ENCODE data around the gene SOD2.
"Not testable (repeated sequence)": the region's sequence is repeated elsewhere in the genome, so short reads cannot be mapped to it uniquely, and the experiment has no call there.

SOD2 gene

DNA sequence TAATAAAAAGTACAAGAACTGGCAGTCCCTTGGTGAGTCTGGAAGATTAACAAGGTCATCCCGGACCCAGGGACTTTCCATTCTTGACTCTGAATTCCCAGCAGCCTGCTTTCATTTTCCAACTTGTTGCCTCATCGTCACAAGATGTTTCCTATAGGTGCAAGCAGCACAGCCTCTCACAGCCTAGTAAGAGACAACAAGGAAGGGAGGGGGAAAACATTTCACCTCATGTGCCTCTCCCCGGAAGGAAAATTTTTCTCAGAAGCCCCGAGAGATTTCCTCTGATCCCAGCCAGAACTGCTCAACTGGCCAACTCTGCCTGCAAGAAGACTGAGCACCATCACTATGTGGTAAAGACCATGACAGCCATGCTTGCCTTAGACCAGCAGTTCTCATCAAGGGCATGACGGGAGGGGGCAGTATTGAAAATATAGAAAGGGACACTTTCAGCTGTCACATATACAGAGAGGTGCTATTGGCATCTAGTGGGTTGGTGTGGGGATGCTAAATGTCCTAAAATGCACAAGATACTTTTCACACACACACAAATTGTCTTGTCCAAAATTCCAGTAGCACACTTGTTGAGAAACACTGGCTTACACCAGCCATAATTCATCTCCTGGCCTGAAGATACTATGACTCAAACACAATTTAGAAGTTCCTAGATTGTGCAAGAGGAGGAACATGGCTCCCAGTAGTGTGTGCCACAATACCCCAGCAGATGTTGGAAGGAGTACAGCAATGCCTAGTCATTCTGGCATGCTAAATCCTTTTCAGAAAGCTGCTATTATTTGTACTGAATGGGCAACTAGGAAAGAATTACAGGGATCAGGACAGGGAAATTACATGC, 23.4 kb upstream of the SOD2 start:
- peak in 8 of 56 donors; percentile 5 to 50 (median 13) for DNase-seq

- DNase-seq = no peak
These were observed 22.6 kb upstream of the SOD2 start for GRCh38 chr6:159715605-159716004.

DNA sequence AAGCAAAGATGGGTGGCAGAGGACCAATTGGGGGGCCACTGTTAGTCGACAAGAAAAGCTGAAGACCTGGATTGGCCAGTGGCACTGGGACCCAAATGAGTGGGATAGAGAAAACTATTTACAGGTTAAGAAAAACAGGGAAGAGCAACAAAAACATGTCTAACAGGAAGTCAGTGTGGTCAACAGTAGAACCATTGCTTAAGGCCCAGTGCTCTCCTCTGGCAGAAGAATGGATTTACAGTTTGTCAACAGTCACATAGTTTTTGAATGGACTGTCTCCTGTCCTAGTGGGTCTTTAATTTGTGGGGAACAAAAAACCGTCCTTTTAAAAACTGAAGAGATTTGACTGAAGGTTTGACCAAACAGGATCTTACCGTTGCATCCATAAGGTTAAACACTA, 22.1 kb upstream of the SOD2 start:
- no peak for DNase-seq

DNA sequence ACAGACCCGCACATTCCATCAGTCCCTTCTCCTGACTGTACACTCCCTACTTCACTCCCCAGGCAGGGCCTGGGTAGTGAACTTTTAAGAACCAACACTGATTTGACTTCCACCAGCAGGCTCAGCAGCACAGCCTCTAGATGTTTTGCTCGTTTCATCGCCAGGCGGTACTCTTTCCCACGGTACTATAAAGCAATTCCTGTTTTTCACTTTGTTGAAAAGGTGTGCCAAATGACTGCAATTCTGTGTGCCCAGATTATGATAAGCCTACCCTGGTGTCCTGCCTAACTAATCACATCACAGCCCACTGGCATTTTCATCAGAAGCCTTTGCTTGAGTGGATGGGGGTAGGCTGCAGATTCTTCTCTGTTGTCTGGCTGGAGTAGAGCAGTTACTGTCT, 21.4 kb upstream of the SOD2 start:
- DNase-seq = no peak

DNA sequence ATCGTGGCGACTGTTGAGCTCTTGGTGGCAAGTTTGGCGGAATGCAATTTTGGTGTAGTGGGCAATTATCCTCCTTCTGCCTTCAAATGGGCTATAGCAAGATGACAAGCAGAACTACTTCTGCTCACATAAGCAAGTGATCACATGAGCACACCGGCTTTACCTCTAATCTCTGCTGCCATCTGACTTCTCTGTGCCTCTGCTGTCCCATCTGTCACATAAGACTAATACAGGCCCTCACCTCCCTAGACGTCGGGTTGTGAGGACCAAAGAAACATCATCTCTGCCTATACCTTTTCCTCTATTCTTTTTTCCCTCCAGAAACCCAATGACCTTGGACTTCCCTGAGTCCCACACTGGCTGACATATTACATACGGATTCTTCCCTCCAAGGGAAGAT, 20.9 kb upstream of the SOD2 start:
- DNase-seq = no peak

GRCh38 chr6:159712389-159712788, 19.3 kb upstream of the SOD2 start:
- DNase-seq = not testable (repeated sequence)

GRCh38 chr6:159710603-159711002, 17.6 kb upstream of the SOD2 start:
- DNase-seq = not testable (repeated sequence)

GRCh38 chr6:159701413-159701999, 8.5 kb upstream of the SOD2 start:
- no peak for DNase-seq

DNA sequence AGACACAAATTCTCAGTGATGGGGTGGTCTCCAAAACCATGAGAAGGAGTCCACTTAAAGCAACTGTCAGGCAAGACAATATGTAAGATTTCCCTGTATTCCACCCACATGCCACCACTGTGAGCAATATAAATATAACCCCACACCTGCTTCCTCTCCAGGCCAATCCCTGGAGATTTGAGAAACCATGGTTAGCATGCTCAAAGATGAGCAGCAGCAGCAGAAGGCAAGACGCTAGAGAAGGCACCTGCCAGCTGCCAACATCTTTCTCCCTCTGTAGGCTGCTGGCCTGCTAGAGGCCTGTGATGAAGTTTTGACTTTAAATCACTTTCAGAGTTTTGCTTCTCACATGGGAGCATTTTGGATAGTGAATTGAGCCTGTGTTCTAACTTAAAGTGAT, 7.9 kb upstream of the SOD2 start:
- DNase-seq = no peak

- DNase-seq = no peak
These were observed 2.9 kb upstream of the SOD2 start for GRCh38 chr6:159695984-159696383.

DNA sequence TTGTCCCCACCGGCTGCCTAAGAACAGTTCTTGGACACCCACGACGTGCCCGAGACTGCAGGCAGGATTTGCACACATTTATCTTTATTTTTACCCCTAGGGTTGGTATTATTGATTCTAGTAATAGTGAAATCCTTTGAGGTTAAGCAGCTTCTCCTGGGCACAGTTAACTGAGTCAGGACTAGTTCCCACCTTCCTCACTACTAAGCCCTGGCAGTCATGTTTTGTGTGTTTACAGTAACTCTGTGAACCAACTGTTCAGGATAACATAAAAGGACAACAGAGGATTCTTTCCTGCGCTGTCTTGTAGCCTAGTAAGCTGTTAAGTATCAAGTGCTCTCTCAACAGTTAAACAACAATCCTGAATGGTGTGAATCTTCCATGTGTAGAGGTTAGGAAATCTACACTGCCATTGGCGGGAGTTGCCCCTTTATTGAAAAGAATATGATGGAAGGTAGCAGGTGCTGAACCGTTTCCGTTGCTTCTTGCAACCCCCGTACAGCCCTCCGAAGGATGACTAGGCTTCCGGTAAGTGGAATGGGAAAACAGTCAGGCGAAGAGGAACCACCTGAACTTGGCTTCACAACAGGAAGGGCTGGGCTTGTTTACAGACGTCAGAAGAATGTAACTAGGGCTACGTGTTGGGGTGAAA, 979 bp upstream of the SOD2 start:
- DNase-seq = peak in 2 of 56 donors; percentile 10 to 13

DNA sequence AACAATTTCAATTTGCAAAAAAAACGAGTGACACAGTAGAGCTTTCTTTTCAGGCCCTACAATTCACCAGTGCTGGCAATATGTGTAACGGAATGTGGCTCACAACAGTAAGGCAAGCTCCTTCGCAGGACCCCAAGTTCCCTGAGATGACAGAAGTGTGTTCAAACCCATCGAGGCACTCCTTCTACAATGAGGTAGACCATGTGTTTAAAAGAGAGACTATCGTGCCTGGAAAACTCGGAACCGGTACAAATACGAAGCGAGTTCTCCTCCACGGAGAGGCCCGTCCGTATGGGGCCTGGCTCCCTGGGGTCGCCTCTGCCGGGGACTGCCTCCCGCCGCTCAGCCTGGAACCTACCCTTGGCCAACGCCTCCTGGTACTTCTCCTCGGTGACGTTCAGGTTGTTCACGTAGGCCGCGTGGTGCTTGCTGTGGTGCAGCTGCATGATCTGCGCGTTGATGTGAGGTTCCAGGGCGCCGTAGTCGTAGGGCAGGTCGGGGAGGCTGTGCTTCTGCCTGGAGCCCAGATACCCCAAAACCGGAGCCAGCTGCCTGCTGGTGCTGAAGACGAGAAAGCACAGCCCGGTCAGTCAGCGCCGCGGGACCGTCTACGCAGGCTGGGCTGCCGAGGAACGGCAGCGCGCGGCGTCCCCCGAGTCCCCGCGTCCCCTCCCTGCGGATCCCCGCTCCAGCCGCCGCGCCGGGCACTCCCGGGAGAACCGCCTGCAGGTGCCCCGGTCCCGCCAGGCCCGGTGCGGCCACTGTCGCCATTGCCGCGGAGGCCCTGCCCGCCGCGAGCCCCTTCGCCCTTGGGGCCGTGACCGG, 526 bp downstream of the SOD2 start:
- DNase-seq = peak in 34 of 56 donors; percentile 16 to 70 (median 46)

GRCh38 chr6:159691963-159692287, 1.1 kb downstream of the SOD2 start:
- no peak for DNase-seq

- DNase-seq = peak in 3 of 56 donors; percentile 4 to 73 (median 7)
These were observed 1.7 kb downstream of the SOD2 start for GRCh38 chr6:159691133-159691962.

DNA sequence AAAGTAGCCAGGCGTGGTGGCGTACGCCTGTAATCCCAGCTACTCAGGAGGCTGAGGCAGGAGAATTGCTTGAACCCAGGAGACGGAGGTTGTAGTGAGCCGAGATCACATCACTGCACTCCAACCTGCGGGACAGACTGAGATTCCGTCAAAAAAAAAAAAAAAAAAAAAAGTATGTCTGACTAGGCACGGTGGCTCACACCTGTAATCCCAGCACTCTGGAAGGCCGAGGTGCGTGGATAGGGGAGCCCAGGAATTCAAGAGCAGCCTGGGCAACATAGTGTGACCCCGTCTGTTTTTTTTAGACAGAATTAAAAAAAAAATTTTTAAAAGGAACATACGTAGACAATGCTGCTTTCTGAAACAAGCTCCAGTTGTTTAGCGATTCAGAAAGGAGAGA, 2.9 kb downstream of the SOD2 start:
- DNase-seq = not testable (repeated sequence)

DNA sequence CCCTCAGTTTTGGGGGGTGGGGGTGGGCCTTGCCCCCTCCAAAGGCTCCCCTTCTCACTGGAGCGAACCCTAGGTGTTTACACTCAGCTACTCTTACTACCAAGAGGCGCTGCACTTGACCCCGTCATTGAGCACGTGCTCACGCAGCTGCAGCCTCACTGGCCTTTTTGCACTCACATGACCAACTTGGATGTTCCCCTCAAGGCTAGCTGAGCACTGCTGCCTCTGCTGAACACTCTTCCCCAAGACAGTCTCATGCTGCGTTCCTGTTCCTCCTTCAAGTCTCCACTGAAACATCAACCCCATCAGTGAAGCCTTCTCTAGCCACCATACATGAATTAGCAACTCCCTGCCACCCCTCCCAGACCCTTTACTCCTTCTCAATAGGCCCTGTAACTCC, 4.0 kb downstream of the SOD2 start:
- no peak for DNase-seq

GRCh38 chr6:159688266-159688905, 4.7 kb downstream of the SOD2 start:
- DNase-seq = no peak

DNA sequence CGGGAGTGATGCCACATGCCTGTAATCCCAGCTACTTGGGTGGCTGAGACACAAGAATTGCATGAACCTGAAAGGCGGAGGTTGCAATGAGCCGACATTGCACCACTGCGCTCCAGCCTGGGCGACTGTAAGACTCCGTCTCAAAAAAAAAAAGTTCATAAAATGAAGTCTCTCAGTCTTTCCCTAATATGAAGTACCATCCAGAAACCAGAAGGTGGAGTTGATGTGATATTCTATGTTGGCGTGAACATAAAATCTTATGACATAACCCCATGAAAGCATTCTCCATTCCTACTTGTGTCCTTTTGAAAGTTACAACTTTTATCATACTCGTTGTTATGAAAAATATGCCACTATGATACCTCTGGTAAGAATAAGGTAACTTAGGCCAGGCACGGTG, 5.7 kb downstream of the SOD2 start:
- DNase-seq = no peak

DNA sequence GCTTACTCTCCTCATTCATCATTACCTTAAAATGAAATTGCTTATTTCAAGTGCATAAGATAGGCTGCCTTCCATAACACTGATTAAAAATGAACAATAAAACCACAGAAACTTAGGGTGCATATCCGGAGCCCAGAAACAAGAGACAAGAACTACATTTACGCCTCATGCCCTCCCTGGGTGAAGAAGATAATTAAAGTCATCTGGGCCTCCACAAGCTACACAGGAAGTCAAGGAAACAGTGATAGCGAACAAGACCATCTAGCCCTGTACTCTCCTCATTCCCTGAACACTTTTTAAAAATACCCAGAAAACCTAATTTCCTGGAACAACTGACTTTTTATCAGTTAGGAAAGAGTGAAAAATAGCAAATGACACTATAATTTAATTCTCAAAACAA, 6.3 kb downstream of the SOD2 start:
- no peak for DNase-seq

DNA sequence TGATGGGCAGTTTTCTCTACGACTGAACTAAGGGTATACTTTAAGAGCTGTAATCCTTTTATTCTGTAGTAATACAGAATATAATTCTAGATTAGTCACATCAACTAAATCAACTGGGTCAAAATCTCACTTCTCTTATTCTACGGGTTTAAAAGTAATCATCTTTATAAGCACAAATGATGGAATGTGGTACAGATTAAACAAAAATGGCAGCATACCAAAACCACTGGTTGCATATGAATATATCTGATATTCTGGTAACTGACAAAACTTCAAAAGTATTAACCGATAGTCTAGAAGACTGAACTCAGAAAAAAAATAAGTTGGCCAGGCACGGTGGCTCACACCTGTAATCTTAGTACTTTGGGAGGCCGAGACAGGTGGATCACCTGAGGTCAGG, 7.0 kb downstream of the SOD2 start:
- no peak for DNase-seq

GRCh38 chr6:159684013-159684304, 9.1 kb downstream of the SOD2 start:
- DNase-seq = no peak
